ENCODE results near the gene RSKR.

RSKR gene

GRCh38 chr17:28577466-28577824 lies 36.5 kb downstream of the RSKR start:
- no peak for TF ChIP-seq CTCF (IDR thresholded peaks at IDR 0.05)

- no peak for TF ChIP-seq CTCF (IDR thresholded peaks at IDR 0.05)
These were observed 37.1 kb downstream of the RSKR start, which contains the start of gene ALDOC for GRCh38 chr17:28576758-28577465. Gene ALDOC (minus strand): TSS chr17:28576895. CDS start chr17:28575532, 1,363 bp downstream.

- no peak; the same call in 1 of the 2 replicates for TF ChIP-seq CTCF (IDR thresholded peaks at IDR 0.05)
These were observed 38.7 kb downstream of the RSKR start for GRCh38 chr17:28575126-28575795.

GRCh38 chr17:28574526-28574925 lies 39.5 kb downstream of the RSKR start:
- no peak for TF ChIP-seq CTCF (IDR thresholded peaks at IDR 0.05)

- no peak for TF ChIP-seq CTCF (IDR thresholded peaks at IDR 0.05)
These were observed 40.0 kb downstream of the RSKR start for GRCh38 chr17:28573966-28574480.

- no peak for TF ChIP-seq CTCF (IDR thresholded peaks at IDR 0.05)
These were observed 40.5 kb downstream of the RSKR start for GRCh38 chr17:28573521-28573920.

GRCh38 chr17:28573040-28573380 lies 41.0 kb downstream of the RSKR start:
- no peak for TF ChIP-seq CTCF (IDR thresholded peaks at IDR 0.05)

Data from LNCAP (cell line).